Uterus (tissue), 2 donors: Measurements from ENCODE around the gene USP14.

ENCODE experiments used
- CTCF ChIP-seq, 4 experiments: fragments of 200-600 bp in 2 of 4; fragments of 450-650 bp in 2 of 4; sonication (generic) in 2 of 4; IDR thresholded peaks; one replicate each; pipeline ENCODE4 v1.5.1; 2016 to 2019; ENCODE audit warnings: antibody characterized with exemption in 4 of 4, mild to moderate bottlenecking in 2 of 4, moderate library complexity in 1 of 4
- POLR2A ChIP-seq, 2 donors: fragments of 450-650 bp; IDR thresholded peaks; one replicate each; pipeline ENCODE4 v1.6.1; 2016; ENCODE audit warnings: antibody characterized with exemption in 2 of 2, mild to moderate bottlenecking in 1 of 2, moderate library complexity in 1 of 2

DNA sequence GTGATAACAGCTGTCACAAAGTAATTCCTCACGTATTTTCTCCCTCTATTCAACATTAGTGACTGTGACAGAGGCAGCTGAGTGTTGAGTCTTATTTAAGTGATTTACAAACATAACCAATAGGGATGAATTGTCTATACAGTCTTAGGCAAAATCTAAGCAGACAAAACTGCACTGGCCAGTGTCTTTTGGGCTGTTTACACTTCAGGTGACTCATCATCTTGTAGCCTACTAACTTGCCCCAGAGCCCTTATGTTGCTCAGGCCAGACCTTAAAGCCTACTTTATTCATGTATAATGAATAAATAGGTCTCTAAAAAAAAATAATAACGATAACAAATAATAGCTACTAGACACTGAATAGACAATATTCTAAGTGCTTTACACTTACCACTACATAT, 92.3 kb downstream of the USP14 start:
- no peak for TF ChIP-seq CTCF (IDR thresholded peaks at IDR 0.05)
- TF ChIP-seq POLR2A (IDR thresholded peaks at IDR 0.05): no peak
